Parathyroid adenoma (tissue), 2 donors: ENCODE measurements around the gene ATF6B.

Experiments
- H2AFZ ChIP-seq: fragments of 300-600 bp; sonication (generic); one replicate; pipeline ENCODE4 v1.7.0; 2017; ENCODE audit warnings: antibody characterized with exemption, mild to moderate bottlenecking
- H3K27ac ChIP-seq: fragments of 300-600 bp; sonication (generic); one replicate; pipeline ENCODE4 v1.7.0; 2017
- H3K27me3 ChIP-seq: fragments of 300-600 bp; sonication (generic); one replicate; pipeline ENCODE4 v1.7.0; 2017; ENCODE audit warnings: low read length; ENCODE audit not compliant: control insufficient read depth, insufficient read depth
- H3K36me3 ChIP-seq: fragments of 300-600 bp; sonication (generic); one replicate; pipeline ENCODE4 v1.7.0; 2017; ENCODE audit warnings: low read length; ENCODE audit not compliant: control insufficient read depth, insufficient read depth
- H3K4me1 ChIP-seq: fragments of 300-600 bp; sonication (generic); one replicate; pipeline ENCODE4 v1.7.0; 2017; ENCODE audit warnings: control low read depth
- H3K4me2 ChIP-seq: fragments of 300-600 bp; sonication (generic); one replicate; pipeline ENCODE4 v1.7.0; 2017; ENCODE audit warnings: low read length
- H3K4me3 ChIP-seq: fragments of 300-600 bp; sonication (generic); one replicate; pipeline ENCODE4 v1.7.0; 2017; ENCODE audit warnings: low read depth, low read length
- H3K79me2 ChIP-seq: fragments of 300-600 bp; sonication (generic); one replicate; pipeline ENCODE4 v1.7.0; 2017; ENCODE audit warnings: control low read depth
- H3K9ac ChIP-seq: fragments of 300-600 bp; sonication (generic); one replicate; pipeline ENCODE4 v1.7.0; 2017; ENCODE audit warnings: mild to moderate bottlenecking
- H3K9me3 ChIP-seq: fragments of 300-600 bp; sonication (generic); one replicate; pipeline ENCODE4 v1.7.0; 2017; ENCODE audit warnings: low read length; ENCODE audit not compliant: control insufficient read depth
- TF ChIP-seq, protein P1 (sequence below): fragments of 300-600 bp; sonication (generic); IDR thresholded peaks from one replicate; pipeline ENCODE4 v1.7.0; 2017; ENCODE audit warnings: antibody characterized with exemption, mild to moderate bottlenecking
- donor health status: primary hyperparathyroidism.

Gene ATF6B

DNA sequence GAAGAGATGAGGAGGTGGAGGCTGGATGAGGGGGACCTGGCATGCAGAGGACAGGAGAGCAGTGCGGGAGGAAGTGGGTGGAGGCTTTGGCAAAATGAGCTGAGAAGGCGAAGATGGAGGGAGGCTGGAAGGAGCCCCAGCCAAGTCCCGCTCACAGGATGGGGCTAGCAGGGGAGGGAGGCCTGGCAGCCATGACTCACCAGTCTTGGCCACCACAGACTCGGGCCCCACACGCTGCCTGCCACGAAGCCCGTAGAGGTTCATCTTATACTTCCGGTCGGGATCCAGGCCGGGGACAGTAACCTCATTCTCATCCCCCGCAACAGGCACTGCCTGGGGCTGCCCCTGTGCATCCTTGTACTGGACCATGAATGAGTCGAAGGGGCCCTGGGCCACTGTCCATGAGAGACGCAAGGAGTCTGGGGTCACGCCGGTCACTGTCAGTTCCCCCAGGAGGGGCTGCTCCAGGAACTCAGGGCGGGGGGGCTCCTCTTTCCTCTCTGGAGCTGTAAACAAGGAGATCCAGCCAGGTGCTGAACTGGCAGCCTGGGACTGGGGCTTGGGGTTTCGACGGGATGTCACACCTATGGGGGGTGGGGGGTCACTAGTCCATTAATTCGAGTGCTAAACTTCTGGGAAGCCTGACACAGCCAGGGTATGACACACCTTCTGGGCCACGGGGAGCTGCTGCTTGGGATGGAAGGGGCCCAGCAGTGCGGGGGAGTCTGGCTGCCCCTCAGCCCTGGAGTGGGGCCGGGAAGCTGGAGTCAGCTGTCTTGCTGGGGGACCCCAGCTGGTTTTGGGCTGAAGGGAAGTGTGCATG, 46.7 kb downstream of the ATF6B start:
- Histone ChIP-seq H3K27me3 (no peaks in the 10 kb centered on the region), H3K4me3 (no peak overlapping the region), H3K36me3 (no peaks in the 10 kb centered on the region), H3K9me3 (no peaks in the 10 kb centered on the region), H3K4me2 (no peak overlapping the region), H3K4me1 (no peaks in the 10 kb centered on the region), H3K79me2 (no peaks in the 10 kb centered on the region), H3K9ac (no peak overlapping the region), H2AFZ (no peak overlapping the region), H3K27ac (no peak overlapping the region)
- TF ChIP-seq, protein P1, sequence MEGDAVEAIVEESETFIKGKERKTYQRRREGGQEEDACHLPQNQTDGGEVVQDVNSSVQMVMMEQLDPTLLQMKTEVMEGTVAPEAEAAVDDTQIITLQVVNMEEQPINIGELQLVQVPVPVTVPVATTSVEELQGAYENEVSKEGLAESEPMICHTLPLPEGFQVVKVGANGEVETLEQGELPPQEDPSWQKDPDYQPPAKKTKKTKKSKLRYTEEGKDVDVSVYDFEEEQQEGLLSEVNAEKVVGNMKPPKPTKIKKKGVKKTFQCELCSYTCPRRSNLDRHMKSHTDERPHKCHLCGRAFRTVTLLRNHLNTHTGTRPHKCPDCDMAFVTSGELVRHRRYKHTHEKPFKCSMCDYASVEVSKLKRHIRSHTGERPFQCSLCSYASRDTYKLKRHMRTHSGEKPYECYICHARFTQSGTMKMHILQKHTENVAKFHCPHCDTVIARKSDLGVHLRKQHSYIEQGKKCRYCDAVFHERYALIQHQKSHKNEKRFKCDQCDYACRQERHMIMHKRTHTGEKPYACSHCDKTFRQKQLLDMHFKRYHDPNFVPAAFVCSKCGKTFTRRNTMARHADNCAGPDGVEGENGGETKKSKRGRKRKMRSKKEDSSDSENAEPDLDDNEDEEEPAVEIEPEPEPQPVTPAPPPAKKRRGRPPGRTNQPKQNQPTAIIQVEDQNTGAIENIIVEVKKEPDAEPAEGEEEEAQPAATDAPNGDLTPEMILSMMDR = no peak

DNA sequence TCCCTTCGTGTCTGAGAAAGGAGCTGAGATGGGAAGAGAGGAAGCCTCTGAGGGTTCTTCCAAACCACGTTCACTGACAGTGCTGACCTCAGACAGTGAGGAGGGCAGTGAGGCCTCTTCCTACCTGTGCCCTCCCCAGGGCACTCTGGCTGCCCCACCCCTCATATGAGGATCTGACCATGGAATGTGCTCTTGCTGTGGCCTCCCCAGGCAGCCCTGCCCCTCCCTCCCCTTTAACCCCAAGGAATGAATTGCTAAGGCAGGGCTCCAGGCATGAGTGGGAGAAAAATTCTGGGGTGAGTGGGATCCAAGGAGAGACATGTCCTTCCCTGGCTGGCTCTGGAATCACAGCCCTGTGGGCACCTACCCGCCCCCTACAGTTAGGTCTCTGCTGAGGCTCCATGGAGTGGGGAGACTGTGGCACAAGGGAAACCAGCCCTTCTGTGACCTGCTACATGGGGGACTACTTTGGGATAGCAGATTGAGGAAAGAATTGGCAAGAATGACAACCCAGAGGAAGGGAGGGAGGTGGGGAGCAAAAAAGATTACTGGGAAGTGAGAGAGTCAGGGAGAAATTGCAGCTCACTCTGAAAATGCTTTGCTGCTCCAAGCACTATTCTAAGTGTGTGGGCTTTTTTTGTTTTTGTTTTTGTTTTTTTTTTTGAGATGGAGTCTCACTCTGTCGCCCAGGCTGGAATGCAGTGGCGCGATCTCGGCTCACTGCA, 48.3 kb downstream of the ATF6B start:
- Histone ChIP-seq H3K4me2 (no peak overlapping the region), H2AFZ (no peak overlapping the region), H3K27ac (no peak overlapping the region), H3K4me1 (no peaks in the 10 kb centered on the region), H3K4me3 (no peak overlapping the region), H3K36me3 (no peaks in the 10 kb centered on the region), H3K9ac (no peak overlapping the region), H3K9me3 (no peaks in the 10 kb centered on the region), H3K27me3 (no peaks in the 10 kb centered on the region), H3K79me2 (no peaks in the 10 kb centered on the region)
- TF ChIP-seq, protein P1 = no peak

DNA sequence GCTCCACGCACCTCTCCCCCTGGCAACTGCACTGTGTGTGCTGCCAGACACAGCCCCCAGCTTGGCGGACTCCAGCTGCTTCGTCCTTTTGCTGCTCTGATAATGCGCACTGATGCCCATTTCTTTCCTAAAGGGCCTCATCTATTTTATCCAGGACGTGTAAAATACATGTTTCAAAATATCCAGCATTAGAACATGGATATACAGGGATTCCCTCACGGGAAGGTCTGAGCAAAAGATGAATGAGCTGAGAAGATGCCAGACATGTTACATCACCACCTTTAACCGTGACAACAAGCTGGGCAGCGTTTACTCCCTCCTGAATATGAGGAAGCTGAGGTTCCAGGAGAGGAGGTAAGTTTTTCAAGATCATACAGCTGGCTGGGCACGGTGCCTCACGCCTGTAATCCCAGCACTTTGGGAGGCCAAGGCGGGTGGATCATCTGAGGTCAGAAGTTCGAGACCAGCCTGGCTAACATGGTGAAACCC, 51.7 kb downstream of the ATF6B start:
- H3K4me2 ChIP-seq = no peak overlapping the region
- H3K79me2 ChIP-seq = no peaks in the 10 kb centered on the region
- TF ChIP-seq, protein P1 = no peak
- no peak overlapping the region for H3K27ac ChIP-seq
- no peak overlapping the region for H2AFZ ChIP-seq
- H3K27me3 ChIP-seq = no peaks in the 10 kb centered on the region
- no peak overlapping the region for H3K9ac ChIP-seq
- no peak overlapping the region for H3K4me3 ChIP-seq
- H3K9me3 ChIP-seq = no peaks in the 10 kb centered on the region
- no peaks in the 10 kb centered on the region for H3K4me1 ChIP-seq
- no peaks in the 10 kb centered on the region for H3K36me3 ChIP-seq

DNA sequence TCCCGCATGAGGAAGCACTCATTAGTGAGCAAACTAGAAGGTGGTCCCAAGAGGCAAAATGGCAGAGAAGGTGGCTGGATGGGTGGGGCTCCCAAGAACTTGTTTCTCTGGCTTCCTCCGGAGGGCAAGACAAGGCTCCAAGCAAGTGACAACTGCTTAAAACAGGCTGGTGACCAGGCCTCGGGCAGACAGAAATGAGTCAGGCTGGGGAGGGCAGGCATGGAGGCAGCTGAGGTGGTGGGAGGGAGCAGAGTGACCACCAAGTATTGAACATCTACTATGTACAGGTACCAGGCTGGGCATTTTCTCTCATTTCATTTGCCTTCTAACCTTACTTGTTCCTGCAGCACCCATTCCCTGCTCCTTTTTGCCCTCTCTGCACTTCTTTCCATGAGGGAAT, 52.3 kb downstream of the ATF6B start:
- no peaks in the 10 kb centered on the region for H3K36me3 ChIP-seq
- H3K9ac ChIP-seq = no peak overlapping the region
- no peaks in the 10 kb centered on the region for H3K4me1 ChIP-seq
- TF ChIP-seq, protein P1 = no peak
- H2AFZ ChIP-seq = no peak overlapping the region
- no peak overlapping the region for H3K4me3 ChIP-seq
- H3K27ac ChIP-seq = no peak overlapping the region
- no peak overlapping the region for H3K4me2 ChIP-seq
- no peaks in the 10 kb centered on the region for H3K27me3 ChIP-seq
- no peaks in the 10 kb centered on the region for H3K79me2 ChIP-seq
- H3K9me3 ChIP-seq = no peaks in the 10 kb centered on the region
